HFFc6 (cell line): ENCODE results near the gene SLC47A2. TPM values are rescaled to one million over a fixed set of nuclear protein-coding genes. Genes with fewer than 3 reads are reported as not detected.

Experiments
- DNase-seq: peaks from one replicate; pipeline ENCODE4 v3.0.0-alpha.2; 2018
- H3K27ac Mint-ChIP-seq: 2 replicates; pipeline ENCODE4 v1.8.0; 2020; ENCODE audit warnings: mild to moderate bottlenecking, mixed read lengths
- H3K27me3 Mint-ChIP-seq: 2 replicates; pipeline ENCODE4 v1.8.0; 2021; ENCODE audit warnings: mild to moderate bottlenecking, moderate library complexity, mixed read lengths; ENCODE audit not compliant: insufficient read depth
- H3K36me3 Mint-ChIP-seq: 2 replicates; pipeline ENCODE4 v1.8.0; 2021; ENCODE audit warnings: low read depth, mixed read lengths
- H3K4me1 Mint-ChIP-seq: 2 replicates; pipeline ENCODE4 v1.8.0; 2020; ENCODE audit warnings: low read depth, mixed read lengths
- H3K4me3 Mint-ChIP-seq: 2 replicates; pipeline ENCODE4 v1.8.0; 2020; ENCODE audit warnings: mild to moderate bottlenecking, moderate library complexity, mixed read lengths
- H3K9me3 Mint-ChIP-seq: 2 replicates; pipeline ENCODE4 v1.8.0; 2020; ENCODE audit warnings: mild to moderate bottlenecking, mixed read lengths
- CTCF ChIP-seq: fragments of 200-600 bp; sonication (generic); IDR thresholded peaks from 2 replicates; pipeline ENCODE4 v1.5.0; 2021; ENCODE audit warnings: antibody characterized with exemption, mild to moderate bottlenecking
- total RNA-seq, 6 experiments: library from RNA; stranded (reverse); fragmentation: NEBNext Ultra II Directional; extraction: Animal tissue kit (Norgen Biotek cat#: 25700); gene quantifications; 2 replicates in 1 of 6; 3 replicates in 5 of 6; pipeline ENCODE4 v1.2.3, GENCODE V29; 2021

SLC47A2 gene
- total RNA-seq, 6 experiments from 2014 or later = not detected

GRCh38 chr17:19727501-19728078 lies 11.2 kb upstream of the SLC47A2 start:
- no peaks in the 10 kb centered on the region for H3K36me3 Mint-ChIP-seq
- H3K4me3 Mint-ChIP-seq = no peak overlapping the region
- H3K27ac Mint-ChIP-seq = peak overlapping the region; percentile 51; the same call in 1 of the 2 replicates
- TF ChIP-seq CTCF = no peak
- DNase-seq = peak; percentile 69
- H3K4me1 Mint-ChIP-seq = peaks cover 8% of the 10 kb centered on the region; the same call in 1 of the 2 replicates
- H3K27me3 Mint-ChIP-seq = peaks cover 7% of the 10 kb centered on the region
- no peaks in the 10 kb centered on the region for H3K9me3 Mint-ChIP-seq

DNA sequence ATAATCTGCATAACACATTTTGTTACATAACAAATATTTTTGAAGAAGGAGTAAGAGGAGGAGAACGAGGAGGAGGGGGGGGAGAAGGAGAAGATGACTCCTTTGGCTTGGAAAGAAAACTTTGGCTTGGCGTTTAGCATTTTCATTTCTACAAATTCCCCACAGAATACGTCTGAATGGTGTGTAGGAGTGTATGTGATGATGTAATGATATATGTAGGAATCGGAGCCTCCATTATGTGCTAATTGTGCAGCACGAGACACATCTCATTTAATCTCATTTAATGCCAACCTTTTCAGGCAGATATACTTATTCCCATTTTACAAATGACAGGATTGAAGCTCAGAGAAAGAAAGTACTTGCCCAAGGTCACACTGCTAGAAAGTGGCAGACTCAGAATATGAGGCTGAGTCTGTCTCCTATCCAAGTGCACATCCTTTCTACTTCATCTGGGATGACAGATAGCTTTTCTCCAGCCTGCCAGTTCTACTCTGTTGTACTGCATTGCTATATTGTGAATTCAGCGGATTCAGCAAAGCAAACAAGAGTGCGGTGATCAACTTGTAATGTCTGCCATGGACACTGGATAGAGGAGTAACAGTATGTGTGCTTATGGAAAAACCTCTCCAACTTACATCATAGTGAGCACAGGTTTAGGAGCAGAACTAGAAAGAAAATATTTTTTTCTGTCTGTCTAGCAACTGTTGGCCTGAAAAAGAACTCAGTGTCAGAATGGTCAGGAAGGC lies 10.4 kb upstream of the SLC47A2 start:
- DNase-seq = no peak
- no peak overlapping the region; the same call in 1 of the 2 replicates for H3K27ac Mint-ChIP-seq
- peaks cover 5% of the 10 kb centered on the region for H3K27me3 Mint-ChIP-seq
- H3K4me3 Mint-ChIP-seq = no peak overlapping the region
- TF ChIP-seq CTCF = no peak
- H3K36me3 Mint-ChIP-seq = no peaks in the 10 kb centered on the region
- H3K4me1 Mint-ChIP-seq = peaks cover 8% of the 10 kb centered on the region; the same call in 1 of the 2 replicates
- no peaks in the 10 kb centered on the region for H3K9me3 Mint-ChIP-seq

DNA sequence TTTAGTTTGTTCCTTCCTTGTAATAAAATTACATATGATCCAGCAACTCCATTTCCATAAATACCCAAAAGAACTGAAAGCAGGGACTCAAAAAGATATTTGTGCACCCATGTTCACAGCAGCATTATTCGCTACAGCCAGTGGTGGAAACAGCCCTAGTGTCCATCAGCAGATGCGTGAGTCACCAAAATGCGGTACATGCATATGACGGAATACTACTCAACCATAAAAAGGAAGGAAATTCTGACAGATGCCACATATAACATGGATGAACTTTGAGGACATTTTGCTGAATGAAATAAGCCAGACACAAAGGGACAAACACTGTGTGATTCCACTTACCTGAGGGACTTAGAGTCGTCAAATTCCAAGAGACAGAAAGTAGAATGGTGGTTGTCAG lies 9.1 kb upstream of the SLC47A2 start:
- Mint-ChIP-seq H3K4me3 (no peak overlapping the region), H3K36me3 (no peaks in the 10 kb centered on the region), H3K27ac (no peak overlapping the region), H3K27me3 (peaks cover under 1% of the 10 kb centered on the region), H3K9me3 (no peaks in the 10 kb centered on the region), H3K4me1 (peaks cover 8% of the 10 kb centered on the region; the same call in 1 of the 2 replicates)
- no peak for TF ChIP-seq CTCF
- no peak for DNase-seq

DNA sequence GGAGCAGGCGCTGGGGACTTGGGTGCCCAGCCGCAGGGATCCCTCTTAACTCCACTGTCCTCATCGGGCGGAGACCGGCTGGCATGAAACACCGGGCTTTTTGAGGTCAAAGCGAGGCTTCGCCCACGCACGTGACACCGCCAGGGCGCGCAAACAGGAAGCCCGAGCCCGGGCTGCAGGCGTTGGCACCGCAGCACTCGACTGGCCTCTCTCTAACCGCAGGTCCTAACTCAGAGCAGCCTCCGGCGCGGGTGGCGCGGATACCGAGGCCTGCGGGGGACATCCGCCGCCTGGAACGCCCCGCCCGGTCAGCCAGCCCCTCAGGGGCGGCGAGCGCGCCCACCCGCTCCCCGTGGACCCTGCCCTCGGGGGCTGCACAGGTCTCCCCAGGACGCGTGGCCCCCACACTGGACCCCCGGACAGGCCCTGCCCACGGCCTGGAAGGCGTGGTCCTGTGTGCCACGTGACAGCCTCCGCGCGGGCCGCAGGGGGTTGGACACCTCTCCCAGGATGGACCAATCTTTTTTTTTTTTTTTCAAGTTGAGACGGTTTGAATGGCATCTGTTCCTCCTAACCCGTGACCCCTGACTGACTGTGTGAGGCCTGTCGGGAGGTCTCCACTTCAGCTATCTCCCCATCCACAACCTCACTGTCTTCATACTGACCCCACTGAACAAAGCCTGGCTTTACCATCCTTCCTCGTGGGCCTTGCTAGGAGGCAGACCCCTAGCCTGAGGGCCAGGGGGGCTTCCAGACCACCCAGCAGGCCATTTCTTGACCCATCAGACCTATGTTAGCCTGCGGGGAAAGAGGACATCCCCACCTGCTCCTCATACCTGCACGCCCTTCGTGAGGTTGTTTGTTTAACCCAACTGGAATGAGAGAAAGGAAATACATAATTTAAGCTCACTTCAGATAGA lies 8.4 kb upstream of the SLC47A2 start:
- DNase-seq = no peak
- H3K4me1 Mint-ChIP-seq = peaks cover 8% of the 10 kb centered on the region; the same call in 1 of the 2 replicates
- no peak overlapping the region for H3K4me3 Mint-ChIP-seq
- peaks cover 7% of the 10 kb centered on the region for H3K27me3 Mint-ChIP-seq
- no peaks in the 10 kb centered on the region for H3K36me3 Mint-ChIP-seq
- H3K9me3 Mint-ChIP-seq = no peaks in the 10 kb centered on the region
- no peak for TF ChIP-seq CTCF
- H3K27ac Mint-ChIP-seq = no peak overlapping the region

DNA sequence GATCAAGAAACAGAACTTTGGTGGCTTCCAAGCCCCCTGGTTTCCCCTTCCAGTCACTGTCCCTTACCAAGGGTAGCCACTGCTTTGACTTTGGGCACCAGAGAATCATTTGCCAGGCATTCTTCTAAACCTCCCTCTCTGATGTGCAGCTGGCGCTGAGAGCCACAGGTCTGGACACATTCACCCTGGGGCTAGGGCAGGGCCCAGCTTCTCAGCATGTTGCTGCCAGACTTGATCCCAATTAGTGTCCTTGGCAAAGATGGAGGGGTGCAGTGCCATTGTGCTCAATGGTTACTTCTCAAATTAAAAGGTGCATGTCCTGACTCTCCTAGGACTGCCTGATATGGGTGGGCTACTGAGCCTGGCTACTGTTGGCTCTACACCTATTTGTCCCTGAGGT lies 7.6 kb upstream of the SLC47A2 start:
- Mint-ChIP-seq H3K4me1 (peaks cover 8% of the 10 kb centered on the region; the same call in 1 of the 2 replicates), H3K4me3 (no peak overlapping the region), H3K27me3 (peaks cover 7% of the 10 kb centered on the region), H3K36me3 (no peaks in the 10 kb centered on the region), H3K27ac (no peak overlapping the region), H3K9me3 (no peaks in the 10 kb centered on the region)
- DNase-seq = no peak
- TF ChIP-seq CTCF = no peak
